OCI-LY1 (cell line): ENCODE data around the gene MMAB.

Source experiments
- CTCF ChIP-seq: fragments of 200-600 bp; sonication (generic), shearing (Covaris generic); IDR thresholded peaks from 2 replicates; pipeline ENCODE4 v1.5.1; 2017; ENCODE audit warnings: mild to moderate bottlenecking, antibody characterized with exemption, low read length, moderate library complexity, mixed read lengths
- EZH2 ChIP-seq: fragments of 200-600 bp; sonication (generic), shearing (Covaris generic); IDR thresholded peaks from 2 replicates; pipeline ENCODE4 v1.8.0; 2017; ENCODE audit warnings: borderline replicate concordance, mixed run types, mild to moderate bottlenecking, antibody characterized with exemption, low read length, moderate library complexity, mixed read lengths

DNA sequence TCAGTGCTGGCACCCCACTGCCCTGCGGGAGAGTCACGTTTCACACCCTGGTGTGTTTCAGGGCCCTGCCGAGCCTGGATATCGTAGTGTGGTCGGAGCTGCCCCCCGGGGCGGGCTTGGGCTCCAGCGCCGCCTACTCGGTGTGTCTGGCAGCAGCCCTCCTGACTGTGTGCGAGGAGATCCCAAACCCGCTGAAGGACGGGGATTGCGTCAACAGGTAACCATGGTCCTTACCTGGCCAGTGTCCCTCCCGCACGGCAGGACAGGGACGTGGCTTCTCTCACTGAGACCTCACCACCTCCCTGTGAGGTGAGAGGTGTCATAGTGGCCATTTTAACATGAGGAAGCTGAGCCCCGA is 8.0 kb upstream of the MMAB start:
- TF ChIP-seq CTCF (no peak), EZH2 (no peak)
